Activated CD4-positive, alpha-beta T cell treated with anti-CD3 and anti-CD28 coated beads, Interleukin-2, amount 10 ng/mL, durations not matched to agents 24 days and 14 days (primary cell): ENCODE results near the gene TENM3. TPM values are rescaled to one million over a fixed set of nuclear protein-coding genes. Genes with fewer than 3 reads are reported as not detected.
"Not testable (repeated sequence)": the region's sequence is repeated elsewhere in the genome, so short reads cannot be mapped to it uniquely, and the experiment has no call there.

Experiments used
- DNase-seq: peaks from one replicate; pipeline ENCODE4 v3.0.0; 2022
- H3K27ac Mint-ChIP-seq: one replicate; pipeline ENCODE4 v1.8.0; 2022; ENCODE audit warnings: mild to moderate bottlenecking, mixed read lengths
- H3K27me3 Mint-ChIP-seq: one replicate; pipeline ENCODE4 v1.8.0; 2022; ENCODE audit warnings: mixed read lengths
- H3K36me3 Mint-ChIP-seq: one replicate; pipeline ENCODE4 v1.8.0; 2022; ENCODE audit warnings: low read depth, mild to moderate bottlenecking, mixed read lengths
- H3K4me1 Mint-ChIP-seq: one replicate; pipeline ENCODE4 v1.8.0; 2021; ENCODE audit warnings: mixed read lengths
- H3K4me3 Mint-ChIP-seq: one replicate; pipeline ENCODE4 v1.8.0; 2022; ENCODE audit warnings: mild to moderate bottlenecking, moderate library complexity, mixed read lengths
- H3K9me3 Mint-ChIP-seq: one replicate; pipeline ENCODE4 v1.8.0; 2021; ENCODE audit warnings: mixed read lengths
- intact Hi-C: fragments of 100-400 bp; cut with micrococcal nuclease; formaldehyde crosslinking; loops from one replicate; pipeline ENCODE4 v1.15.1; 2023
- total RNA-seq: library from RNA; stranded (reverse); gene quantifications from 2 replicates; pipeline ENCODE4 v1.2.3, GENCODE V29; 2022

TENM3 gene
- total RNA-seq, 1 donor from 2014 or later: not detected

GRCh38 chr4:182367153-182367552 lies 124.0 kb downstream of the TENM3 start:
- H3K4me3 Mint-ChIP-seq: no peak overlapping the region
- intact Hi-C loops: no loop called here
- no peak overlapping the region for H3K27ac Mint-ChIP-seq
- no peaks in the 10 kb centered on the region for H3K9me3 Mint-ChIP-seq
- no peaks in the 10 kb centered on the region for H3K36me3 Mint-ChIP-seq
- no peak for DNase-seq
- H3K27me3 Mint-ChIP-seq: no peaks in the 10 kb centered on the region
- no peaks in the 10 kb centered on the region for H3K4me1 Mint-ChIP-seq

- intact Hi-C loops: no loop called here
These were observed 126.0 kb downstream of the TENM3 start for GRCh38 chr4:182369211-182369610.

GRCh38 chr4:182370491-182370890 lies 127.3 kb downstream of the TENM3 start:
- Mint-ChIP-seq H3K27ac (no peak overlapping the region), H3K36me3 (no peaks in the 10 kb centered on the region), H3K27me3 (no peaks in the 10 kb centered on the region), H3K4me1 (no peaks in the 10 kb centered on the region), H3K4me3 (no peak overlapping the region), H3K9me3 (no peaks in the 10 kb centered on the region)
- DNase-seq: no peak
- intact Hi-C loops: no loop called here

More at GRCh38 chr4:182369211-182369610, 126.0 kb downstream of the TENM3 start:
- Mint-ChIP-seq H3K4me3 (no peak overlapping the region), H3K9me3 (no peaks in the 10 kb centered on the region), H3K36me3 (no peaks in the 10 kb centered on the region), H3K27ac (no peak overlapping the region), H3K27me3 (no peaks in the 10 kb centered on the region), H3K4me1 (no peaks in the 10 kb centered on the region)
- no peak for DNase-seq

DNA sequence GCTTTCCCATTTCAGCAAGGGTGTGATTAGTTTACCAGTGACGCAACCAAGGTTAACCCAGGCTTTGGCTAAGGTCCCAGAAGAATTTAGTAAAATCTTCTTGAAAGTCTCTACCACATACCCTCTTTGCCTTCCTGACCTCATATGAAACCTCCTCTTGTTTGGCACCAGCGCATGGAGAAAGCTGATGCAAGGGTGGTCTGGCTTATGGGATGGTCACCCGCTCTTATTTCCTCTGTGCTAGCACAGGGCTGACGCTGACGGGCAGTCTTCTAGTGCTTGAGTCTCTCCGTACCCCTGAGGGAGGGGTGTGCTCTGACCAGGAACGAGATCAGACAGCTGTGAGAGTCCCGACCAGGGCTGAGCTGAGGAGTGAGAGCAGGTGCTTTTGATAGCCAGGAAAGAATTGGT lies 137.6 kb downstream of the TENM3 start:
- Mint-ChIP-seq H3K27ac (no peak overlapping the region), H3K9me3 (no peaks in the 10 kb centered on the region), H3K27me3 (no peaks in the 10 kb centered on the region), H3K4me3 (no peak overlapping the region), H3K36me3 (no peaks in the 10 kb centered on the region), H3K4me1 (no peaks in the 10 kb centered on the region)
- no peak for DNase-seq
- intact Hi-C loops: no loop called here

DNA sequence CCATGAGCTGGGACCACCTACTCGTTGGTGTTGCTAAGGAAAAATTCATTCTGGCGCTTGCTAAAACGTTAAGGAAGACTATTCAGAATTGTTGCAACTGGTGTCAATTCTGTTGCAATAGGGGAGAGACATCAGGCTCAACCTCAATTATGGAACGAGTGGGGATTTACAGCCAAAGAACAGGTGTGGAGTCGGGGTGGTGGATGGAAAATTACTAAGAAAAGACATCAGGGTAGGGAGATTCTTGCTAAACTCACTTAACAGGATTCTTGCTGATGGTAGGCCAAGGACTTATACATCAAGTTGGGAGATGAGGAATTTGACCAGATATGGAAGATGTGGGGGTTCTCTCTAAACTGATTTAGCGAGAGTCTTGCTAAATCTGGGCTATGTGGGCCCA lies 139.7 kb downstream of the TENM3 start:
- Mint-ChIP-seq H3K4me3 (no peak overlapping the region), H3K27ac (no peak overlapping the region), H3K9me3 (no peaks in the 10 kb centered on the region), H3K27me3 (no peaks in the 10 kb centered on the region), H3K36me3 (no peaks in the 10 kb centered on the region), H3K4me1 (no peaks in the 10 kb centered on the region)
- DNase-seq: no peak
- intact Hi-C loops: no loop called here

DNA sequence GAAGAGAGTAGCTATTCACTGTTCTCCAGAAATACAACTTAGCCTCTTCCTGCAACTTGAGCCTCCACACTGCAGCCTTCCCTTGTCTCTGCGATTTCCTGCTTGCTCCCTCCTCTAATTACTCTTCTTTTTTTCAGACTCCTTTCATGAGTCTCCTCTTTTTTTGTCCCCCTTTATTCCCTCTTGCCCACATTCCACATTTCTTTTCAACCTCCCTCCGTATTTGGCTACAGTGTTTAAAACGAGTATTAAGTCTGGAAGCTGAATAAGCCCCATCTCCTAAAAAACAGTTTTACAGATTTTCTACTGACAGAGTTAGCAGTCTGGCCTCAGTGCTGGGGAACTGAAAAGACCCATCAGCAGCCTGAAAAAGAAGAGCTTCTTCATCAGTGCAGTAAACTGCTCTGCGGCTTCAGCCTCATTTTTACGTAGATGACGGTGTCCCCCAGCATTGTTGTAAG lies 141.5 kb downstream of the TENM3 start:
- no peak overlapping the region for H3K27ac Mint-ChIP-seq
- no peak overlapping the region for H3K4me3 Mint-ChIP-seq
- intact Hi-C loops: no loop called here
- H3K4me1 Mint-ChIP-seq: no peaks in the 10 kb centered on the region
- no peaks in the 10 kb centered on the region for H3K36me3 Mint-ChIP-seq
- no peaks in the 10 kb centered on the region for H3K27me3 Mint-ChIP-seq
- no peaks in the 10 kb centered on the region for H3K9me3 Mint-ChIP-seq
- no peak for DNase-seq

- H3K27ac Mint-ChIP-seq: no peak overlapping the region
- intact Hi-C loops: no loop called here
- no peaks in the 10 kb centered on the region for H3K27me3 Mint-ChIP-seq
- no peaks in the 10 kb centered on the region for H3K4me1 Mint-ChIP-seq
- H3K36me3 Mint-ChIP-seq: no peaks in the 10 kb centered on the region
- H3K4me3 Mint-ChIP-seq: no peak overlapping the region
- DNase-seq: no peak
- no peaks in the 10 kb centered on the region for H3K9me3 Mint-ChIP-seq
These were observed 142.7 kb downstream of the TENM3 start for GRCh38 chr4:182385897-182386296.

- H3K36me3 Mint-ChIP-seq, H3K27ac Mint-ChIP-seq, H3K4me1 Mint-ChIP-seq, H3K4me3 Mint-ChIP-seq, intact Hi-C loops, H3K27me3 Mint-ChIP-seq, DNase-seq, H3K9me3 Mint-ChIP-seq: not testable (repeated sequence)
These were observed 143.4 kb downstream of the TENM3 start for GRCh38 chr4:182386576-182386975.

- H3K4me1 Mint-ChIP-seq: no peaks in the 10 kb centered on the region
- no peaks in the 10 kb centered on the region for H3K36me3 Mint-ChIP-seq
- no peak overlapping the region for H3K4me3 Mint-ChIP-seq
- no peaks in the 10 kb centered on the region for H3K9me3 Mint-ChIP-seq
- H3K27ac Mint-ChIP-seq: no peak overlapping the region
- no peaks in the 10 kb centered on the region for H3K27me3 Mint-ChIP-seq
- intact Hi-C loops: no loop called here
- no peak for DNase-seq
These were observed 148.0 kb downstream of the TENM3 start for GRCh38 chr4:182391111-182391684.

DNA sequence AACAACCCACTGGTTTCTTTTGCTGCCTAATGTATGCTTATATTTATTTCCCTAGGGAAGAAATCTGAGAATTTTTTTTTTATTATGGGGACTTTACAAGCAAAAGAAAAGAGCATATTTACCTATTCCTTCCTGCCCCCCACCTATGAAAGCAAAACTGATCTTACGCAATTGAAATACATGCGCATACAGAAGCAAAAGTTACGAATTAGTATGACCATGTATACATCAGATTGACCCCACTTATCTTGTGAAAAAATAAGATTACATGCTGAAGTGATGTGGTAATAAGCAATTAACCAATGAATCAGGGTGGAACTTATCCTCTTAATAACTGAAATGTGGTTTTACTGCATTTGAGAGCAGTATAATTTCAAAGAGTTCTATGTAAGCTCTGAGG lies 151.0 kb downstream of the TENM3 start:
- H3K4me1 Mint-ChIP-seq: no peaks in the 10 kb centered on the region
- no peak for DNase-seq
- no peak overlapping the region for H3K27ac Mint-ChIP-seq
- intact Hi-C loops: no loop called here
- H3K36me3 Mint-ChIP-seq: no peaks in the 10 kb centered on the region
- no peaks in the 10 kb centered on the region for H3K27me3 Mint-ChIP-seq
- no peaks in the 10 kb centered on the region for H3K9me3 Mint-ChIP-seq
- no peak overlapping the region for H3K4me3 Mint-ChIP-seq

- no peaks in the 10 kb centered on the region for H3K9me3 Mint-ChIP-seq
- no peak overlapping the region for H3K4me3 Mint-ChIP-seq
- intact Hi-C loops: no loop called here
- H3K36me3 Mint-ChIP-seq: no peaks in the 10 kb centered on the region
- no peaks in the 10 kb centered on the region for H3K4me1 Mint-ChIP-seq
- no peaks in the 10 kb centered on the region for H3K27me3 Mint-ChIP-seq
- no peak for DNase-seq
- H3K27ac Mint-ChIP-seq: no peak overlapping the region
These were observed 156.9 kb downstream of the TENM3 start for GRCh38 chr4:182400081-182400480.

GRCh38 chr4:182400790-182401189 lies 157.6 kb downstream of the TENM3 start:
- Mint-ChIP-seq H3K36me3 (no peaks in the 10 kb centered on the region), H3K27me3 (no peaks in the 10 kb centered on the region), H3K4me1 (no peaks in the 10 kb centered on the region), H3K4me3 (no peak overlapping the region), H3K27ac (no peak overlapping the region), H3K9me3 (no peaks in the 10 kb centered on the region)
- intact Hi-C loops: no loop called here
- DNase-seq: no peak

DNA sequence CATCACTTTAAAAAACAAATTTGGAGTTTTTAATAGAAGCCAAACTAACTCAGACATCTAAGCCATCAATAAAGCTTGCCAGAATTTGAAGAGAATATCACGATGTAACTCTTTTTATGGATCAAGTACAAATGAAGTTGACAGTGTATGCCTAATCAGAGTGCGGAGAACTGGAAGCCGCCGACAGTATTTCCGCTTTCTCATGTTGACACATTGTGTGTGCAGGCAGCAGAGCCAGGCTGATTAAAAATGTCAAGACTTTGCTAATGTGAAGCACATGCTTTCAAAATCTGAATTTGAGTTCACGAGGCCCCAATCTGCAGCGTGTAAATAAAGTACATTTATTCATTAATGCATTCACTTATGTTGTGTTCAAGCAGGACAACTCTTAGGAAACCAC lies 161.2 kb downstream of the TENM3 start:
- Mint-ChIP-seq H3K4me1 (no peaks in the 10 kb centered on the region), H3K4me3 (no peak overlapping the region), H3K27ac (no peak overlapping the region), H3K27me3 (no peaks in the 10 kb centered on the region), H3K36me3 (no peaks in the 10 kb centered on the region), H3K9me3 (no peaks in the 10 kb centered on the region)
- intact Hi-C loops: no loop called here
- no peak for DNase-seq

- DNase-seq: no peak
- H3K36me3 Mint-ChIP-seq: no peaks in the 10 kb centered on the region
- H3K27ac Mint-ChIP-seq: no peak overlapping the region
- H3K4me3 Mint-ChIP-seq: no peak overlapping the region
- H3K9me3 Mint-ChIP-seq: no peaks in the 10 kb centered on the region
- no peaks in the 10 kb centered on the region for H3K27me3 Mint-ChIP-seq
- intact Hi-C loops: no loop called here
- H3K4me1 Mint-ChIP-seq: no peaks in the 10 kb centered on the region
These were observed 161.9 kb downstream of the TENM3 start for GRCh38 chr4:182405087-182405486.

DNA sequence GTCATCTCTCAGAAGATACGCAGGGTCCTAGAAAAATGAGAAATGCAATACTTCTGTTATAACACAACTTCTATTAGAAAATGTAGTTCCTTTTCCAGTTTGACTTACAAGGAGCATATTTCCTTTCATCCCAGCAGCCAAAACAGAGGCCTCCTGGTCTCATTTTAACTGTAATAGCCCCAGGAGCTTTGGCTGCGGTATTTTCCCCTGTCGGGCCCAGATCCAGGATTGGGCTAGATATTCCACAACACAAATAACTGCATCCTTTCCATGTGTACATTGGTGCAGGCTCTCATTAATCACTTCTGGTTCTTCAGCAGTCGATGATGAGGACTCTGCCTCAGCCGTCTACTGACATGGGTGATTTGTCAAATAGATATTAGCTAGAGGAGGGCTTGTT lies 166.1 kb downstream of the TENM3 start:
- H3K4me3 Mint-ChIP-seq: no peak overlapping the region
- DNase-seq: no peak
- H3K27me3 Mint-ChIP-seq: no peaks in the 10 kb centered on the region
- H3K27ac Mint-ChIP-seq: no peak overlapping the region
- H3K4me1 Mint-ChIP-seq: no peaks in the 10 kb centered on the region
- no peaks in the 10 kb centered on the region for H3K36me3 Mint-ChIP-seq
- intact Hi-C loops: no loop called here
- no peaks in the 10 kb centered on the region for H3K9me3 Mint-ChIP-seq
